Brain microvascular endothelial cell (primary cell): ENCODE data around the gene ZXDC.

Experiments
- DNase-seq: peaks from one replicate; pipeline ENCODE4 v3.0.0-alpha.2; 2020
- H3K27ac ChIP-seq: fragments of 250-450 bp; sonication (Bioruptor Pico); 2 replicates; pipeline ENCODE4 v1.5.1; 2020; ENCODE audit warnings: mild to moderate bottlenecking, moderate library complexity
- H3K27me3 ChIP-seq: fragments of 250-450 bp; sonication (Bioruptor Pico); replicated peaks from 2 replicates; pipeline ENCODE4 v1.5.1; 2020; ENCODE audit warnings: mild to moderate bottlenecking
- H3K36me3 ChIP-seq: fragments of 250-450 bp; sonication (Bioruptor Pico); replicated peaks from 2 replicates; pipeline ENCODE4 v1.5.1; 2020; ENCODE audit warnings: mild to moderate bottlenecking
- H3K4me3 ChIP-seq: 2 replicates; pipeline ENCODE4 v1.5.1; 2011; ENCODE audit warnings: low read depth, mild to moderate bottlenecking, control low read depth, low read length, moderate library complexity
- in situ Hi-C: cut with HindIII; loops from 2 replicates; pipeline ENCODE4 v1.10.0; 2017; ENCODE audit warnings: low sequenced_read_pairs, low pct_ligation_motif_present
- TF ChIP-seq, protein P1 (sequence below): IDR thresholded peaks from 2 replicates; pipeline ENCODE4 v1.5.1; 2011; ENCODE audit warnings: low read depth, mild to moderate bottlenecking, moderate library complexity, low read length, control low read depth, inconsistent platforms; ENCODE audit errors: missing control alignments

ZXDC gene

DNA sequence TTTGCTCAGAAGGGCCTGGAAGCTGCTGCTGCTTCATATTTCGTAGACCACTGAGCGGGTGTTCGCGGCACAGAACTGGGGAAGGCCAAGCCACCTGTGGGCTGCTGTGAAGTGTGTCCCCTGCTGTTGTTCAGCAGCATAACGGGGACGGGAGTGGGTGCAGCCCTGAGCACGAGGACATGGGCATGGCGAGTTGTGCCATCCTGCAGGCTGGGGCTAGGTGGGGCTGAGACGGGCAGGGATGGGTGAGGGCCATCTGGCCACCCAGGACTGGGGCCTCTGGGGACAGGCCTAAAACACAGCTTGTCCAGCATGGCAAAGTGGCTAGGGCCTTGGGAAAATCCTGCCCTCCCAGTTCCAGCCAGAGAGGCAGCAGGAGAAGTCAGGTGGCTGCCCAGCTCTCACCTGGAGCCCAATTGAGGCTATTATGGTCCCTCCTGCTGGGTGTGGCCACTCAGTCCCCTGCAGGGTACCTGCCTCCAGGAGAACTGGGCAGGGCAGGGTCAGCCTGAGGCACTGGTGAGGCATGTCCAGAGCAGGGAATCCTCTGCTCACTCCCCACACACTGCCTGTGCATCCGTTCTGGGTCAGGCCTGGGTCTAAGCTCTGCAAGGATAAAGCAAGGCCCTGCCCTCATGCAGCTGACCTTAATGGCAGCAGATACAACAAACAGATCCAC, 51.5 kb downstream of the ZXDC start:
- no peak for DNase-seq
- TF ChIP-seq, protein P1, sequence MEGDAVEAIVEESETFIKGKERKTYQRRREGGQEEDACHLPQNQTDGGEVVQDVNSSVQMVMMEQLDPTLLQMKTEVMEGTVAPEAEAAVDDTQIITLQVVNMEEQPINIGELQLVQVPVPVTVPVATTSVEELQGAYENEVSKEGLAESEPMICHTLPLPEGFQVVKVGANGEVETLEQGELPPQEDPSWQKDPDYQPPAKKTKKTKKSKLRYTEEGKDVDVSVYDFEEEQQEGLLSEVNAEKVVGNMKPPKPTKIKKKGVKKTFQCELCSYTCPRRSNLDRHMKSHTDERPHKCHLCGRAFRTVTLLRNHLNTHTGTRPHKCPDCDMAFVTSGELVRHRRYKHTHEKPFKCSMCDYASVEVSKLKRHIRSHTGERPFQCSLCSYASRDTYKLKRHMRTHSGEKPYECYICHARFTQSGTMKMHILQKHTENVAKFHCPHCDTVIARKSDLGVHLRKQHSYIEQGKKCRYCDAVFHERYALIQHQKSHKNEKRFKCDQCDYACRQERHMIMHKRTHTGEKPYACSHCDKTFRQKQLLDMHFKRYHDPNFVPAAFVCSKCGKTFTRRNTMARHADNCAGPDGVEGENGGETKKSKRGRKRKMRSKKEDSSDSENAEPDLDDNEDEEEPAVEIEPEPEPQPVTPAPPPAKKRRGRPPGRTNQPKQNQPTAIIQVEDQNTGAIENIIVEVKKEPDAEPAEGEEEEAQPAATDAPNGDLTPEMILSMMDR: no peak
- Histone ChIP-seq H3K4me3 (no peak overlapping the region), H3K27ac (no peak overlapping the region), H3K36me3 (no peaks in the 10 kb centered on the region), H3K27me3 (no peaks in the 10 kb centered on the region)
- in situ Hi-C loops: no loop called here

- H3K4me3 ChIP-seq: no peak overlapping the region
- in situ Hi-C loops: no loop called here
- H3K27ac ChIP-seq: no peak overlapping the region
- no peak for DNase-seq
- no peaks in the 10 kb centered on the region for H3K36me3 ChIP-seq
- TF ChIP-seq, protein P1: no peak
- H3K27me3 ChIP-seq: no peaks in the 10 kb centered on the region
Measured at GRCh38 chr3:126423191-126424038, 52.3 kb downstream of the ZXDC start.

- DNase-seq: no peak
- Histone ChIP-seq H3K36me3 (no peaks in the 10 kb centered on the region), H3K4me3 (no peak overlapping the region), H3K27me3 (no peaks in the 10 kb centered on the region), H3K27ac (no peak overlapping the region)
- in situ Hi-C loops: no loop called here
- TF ChIP-seq, protein P1: no peak
Measured at GRCh38 chr3:126422571-126423091, 53.1 kb downstream of the ZXDC start.

DNA sequence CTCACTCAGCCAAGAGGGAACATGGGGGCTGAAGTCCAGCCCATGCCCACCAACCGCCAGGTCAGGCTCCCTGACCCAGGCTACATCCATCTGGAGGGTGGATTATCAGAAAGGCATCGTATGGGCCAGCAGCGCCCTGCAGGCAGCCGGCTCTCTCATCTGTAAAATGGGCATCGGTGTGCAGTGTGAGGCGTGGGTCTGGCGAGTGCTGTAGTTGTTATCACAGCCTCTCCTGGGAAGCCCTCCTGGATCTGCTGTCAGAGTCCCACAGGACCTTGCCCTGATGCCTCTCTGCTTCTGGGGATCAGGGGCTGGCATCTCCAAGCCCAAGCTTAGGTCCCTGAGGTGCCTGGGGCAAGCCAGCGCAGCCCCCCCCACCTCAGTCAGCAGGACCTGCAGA, 53.6 kb downstream of the ZXDC start:
- no peak overlapping the region for H3K27ac ChIP-seq
- TF ChIP-seq, protein P1: no peak
- no peak overlapping the region for H3K4me3 ChIP-seq
- in situ Hi-C loops: no loop called here
- no peaks in the 10 kb centered on the region for H3K36me3 ChIP-seq
- DNase-seq: no peak
- no peaks in the 10 kb centered on the region for H3K27me3 ChIP-seq

GRCh38 chr3:126421573-126422119, 54.0 kb downstream of the ZXDC start:
- Histone ChIP-seq H3K27me3 (peaks cover 3% of the 10 kb centered on the region), H3K36me3 (no peaks in the 10 kb centered on the region), H3K4me3 (no peak overlapping the region), H3K27ac (no peak overlapping the region)
- TF ChIP-seq, protein P1: no peak
- in situ Hi-C loops: no loop called here
- DNase-seq: no peak
